GM13977 (cell line): ENCODE measurements around the gene ASPSCR1.

Source experiments
- DNase-seq: peaks from one replicate; pipeline ENCODE4 v3.0.0; 2012; ENCODE audit warnings: low spot score
- CTCF ChIP-seq: IDR thresholded peaks from 2 replicates; pipeline ENCODE4 v1.5.1; 2012; ENCODE audit warnings: mild to moderate bottlenecking, control low read depth; ENCODE audit not compliant: insufficient read depth; ENCODE audit errors: extremely low read depth, missing control alignments
- in situ Hi-C: fragments of 300-500 bp; cut with MboI; formaldehyde crosslinking; loops from one replicate; pipeline ENCODE4 v1.12.0; 2022; ENCODE audit warnings: low sequenced_read_pairs, low pct_unique_long_range_greater_than_20kb, mixed read lengths, inconsistent platforms; ENCODE audit not compliant: unreplicated experiment

ASPSCR1 gene

GRCh38 chr17:81944858-81945257 is 32.6 kb upstream of the ASPSCR1 start:
- in situ Hi-C loops = no loop called here
- no peak for DNase-seq
- TF ChIP-seq CTCF = no peak

DNA sequence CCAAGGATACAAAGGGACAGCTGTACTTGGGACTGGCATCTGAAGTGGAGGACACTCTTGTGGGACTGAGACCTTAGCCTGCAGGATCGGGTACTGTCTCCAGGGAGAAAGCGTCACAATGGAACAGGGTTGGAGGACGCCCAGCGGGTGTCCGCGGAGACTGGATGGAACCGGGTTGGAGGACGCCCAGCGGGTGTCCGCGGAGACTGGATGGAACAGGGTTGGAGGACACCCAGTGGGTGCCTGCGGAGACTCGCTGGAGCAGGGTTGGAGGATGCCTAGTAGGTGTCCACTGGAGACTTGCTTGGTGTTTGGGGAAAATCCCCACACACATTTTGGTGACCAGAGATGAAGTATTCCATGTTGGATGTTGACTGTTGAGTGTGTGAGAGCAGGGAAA is 30.2 kb upstream of the ASPSCR1 start, which contains the start of gene MYADML2:
MYADML2 (minus strand) TSS at position 45 of the 400 bp plus-strand sequence. CDS start 5,492 bp downstream, outside the sequence.
- in situ Hi-C loops = no loop called here
- TF ChIP-seq CTCF = no peak

GRCh38 chr17:81948635-81949378 is 28.6 kb upstream of the ASPSCR1 start:
- no peak for TF ChIP-seq CTCF
- DNase-seq = no peak
- in situ Hi-C loops = no loop called here

More for the DNA sequence above, 30.2 kb upstream of the ASPSCR1 start, which contains the start of gene MYADML2:
- DNase-seq = no peak

GRCh38 chr17:81950501-81950900 is 26.9 kb upstream of the ASPSCR1 start:
- in situ Hi-C loops = no loop called here
- no peak for TF ChIP-seq CTCF
- no peak for DNase-seq

DNA sequence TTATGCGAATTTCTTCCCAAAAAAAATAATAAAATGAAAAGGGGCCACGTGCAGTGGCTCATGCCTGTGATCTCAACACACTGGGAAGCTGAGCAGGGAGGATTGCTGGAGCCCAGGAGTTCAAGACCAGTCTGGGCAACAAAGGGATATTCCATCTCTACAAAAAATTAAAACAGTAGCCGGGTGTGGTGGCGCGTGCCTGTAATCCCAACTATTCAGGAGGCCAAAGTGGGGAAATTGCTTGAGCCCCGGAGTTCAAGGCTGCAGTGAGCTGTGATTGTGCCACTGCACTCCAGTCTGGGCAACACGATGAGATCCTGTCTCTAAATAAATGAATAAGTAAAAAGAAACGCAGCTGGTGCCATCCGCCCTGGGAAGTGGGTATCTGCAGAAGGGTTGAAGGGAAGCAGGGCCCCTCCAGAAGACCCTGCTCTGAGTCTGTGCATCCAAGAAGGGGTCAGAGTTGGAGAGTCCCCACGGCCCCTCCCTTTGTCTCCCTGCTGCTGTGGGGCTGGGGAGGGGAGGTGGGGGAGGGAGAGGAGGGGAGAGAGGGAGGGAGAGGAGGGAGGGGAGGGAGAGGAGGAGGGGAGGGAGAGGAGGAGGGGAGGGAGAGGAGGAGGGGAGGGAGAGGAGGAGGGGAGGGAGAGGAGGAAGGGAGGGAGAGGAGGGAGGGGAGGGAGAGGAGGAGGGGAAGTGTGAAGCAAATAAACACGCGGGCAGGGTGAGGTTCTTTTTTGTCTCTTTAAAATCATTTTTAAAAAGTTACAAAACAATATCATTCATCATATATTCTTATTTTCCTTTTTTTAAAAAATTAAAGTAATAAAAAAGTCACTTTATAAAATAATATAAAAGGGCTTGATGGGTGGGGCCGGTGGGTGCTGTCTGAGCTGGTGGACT is 25.4 kb upstream of the ASPSCR1 start:
- in situ Hi-C loops = no loop called here
- TF ChIP-seq CTCF = no peak
- no peak for DNase-seq

- no peak for DNase-seq
- no peak for TF ChIP-seq CTCF
- in situ Hi-C loops = no loop called here
These were observed 24.6 kb upstream of the ASPSCR1 start for GRCh38 chr17:81952792-81953228.
